ENCODE data around the gene TMEM178B. TPM values are rescaled to one million over a fixed set of nuclear protein-coding genes. Genes with fewer than 3 reads are reported as not detected.

TMEM178B gene
- total RNA-seq, 4 donors from 2014 or later = under 0.01 to 0.94 (median 0.35) TPM

DNA sequence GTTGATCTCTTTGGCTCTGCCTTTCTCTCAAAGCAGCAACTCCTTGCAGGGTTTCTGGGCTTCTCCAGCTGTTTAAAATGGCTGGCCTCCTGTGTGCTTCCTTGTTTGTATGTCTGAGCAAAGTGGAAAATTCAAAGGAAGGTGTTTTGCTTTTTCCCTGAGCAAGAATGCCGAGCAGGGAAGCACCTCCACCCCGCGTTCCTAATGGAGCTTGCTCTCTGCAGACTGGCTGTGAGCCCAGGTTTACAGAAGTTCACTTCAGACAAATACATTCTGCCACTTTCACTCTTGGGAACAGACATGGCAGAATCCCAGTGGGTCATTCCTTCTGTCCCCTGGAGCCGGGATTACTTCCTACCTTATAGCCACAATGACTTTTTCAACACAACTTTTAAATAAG lies 295.6 kb downstream of the TMEM178B start:
- TF ChIP-seq, protein P1, sequence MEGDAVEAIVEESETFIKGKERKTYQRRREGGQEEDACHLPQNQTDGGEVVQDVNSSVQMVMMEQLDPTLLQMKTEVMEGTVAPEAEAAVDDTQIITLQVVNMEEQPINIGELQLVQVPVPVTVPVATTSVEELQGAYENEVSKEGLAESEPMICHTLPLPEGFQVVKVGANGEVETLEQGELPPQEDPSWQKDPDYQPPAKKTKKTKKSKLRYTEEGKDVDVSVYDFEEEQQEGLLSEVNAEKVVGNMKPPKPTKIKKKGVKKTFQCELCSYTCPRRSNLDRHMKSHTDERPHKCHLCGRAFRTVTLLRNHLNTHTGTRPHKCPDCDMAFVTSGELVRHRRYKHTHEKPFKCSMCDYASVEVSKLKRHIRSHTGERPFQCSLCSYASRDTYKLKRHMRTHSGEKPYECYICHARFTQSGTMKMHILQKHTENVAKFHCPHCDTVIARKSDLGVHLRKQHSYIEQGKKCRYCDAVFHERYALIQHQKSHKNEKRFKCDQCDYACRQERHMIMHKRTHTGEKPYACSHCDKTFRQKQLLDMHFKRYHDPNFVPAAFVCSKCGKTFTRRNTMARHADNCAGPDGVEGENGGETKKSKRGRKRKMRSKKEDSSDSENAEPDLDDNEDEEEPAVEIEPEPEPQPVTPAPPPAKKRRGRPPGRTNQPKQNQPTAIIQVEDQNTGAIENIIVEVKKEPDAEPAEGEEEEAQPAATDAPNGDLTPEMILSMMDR (IDR thresholded peaks at IDR 0.05; ENCODE audit: low read depth) = no peak

DNA sequence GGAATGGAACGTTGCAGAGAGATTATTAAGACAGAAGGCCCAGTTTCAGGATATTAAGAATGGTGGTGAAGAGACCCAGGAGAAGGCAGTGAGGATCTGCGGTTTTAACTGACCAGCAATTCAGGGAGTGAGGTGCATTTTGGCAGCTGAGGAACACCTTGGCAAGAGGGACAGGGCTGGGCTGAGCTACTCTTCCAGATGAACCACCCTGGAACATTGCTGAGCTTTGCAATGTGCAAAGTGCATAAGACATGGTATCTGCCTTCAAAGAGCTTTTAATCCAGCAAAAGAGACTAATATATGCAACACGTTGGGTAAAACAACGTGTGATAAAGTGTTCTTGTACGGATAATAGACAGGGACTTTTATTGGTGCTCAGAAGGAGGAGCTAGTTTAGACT lies 296.3 kb downstream of the TMEM178B start:
- TF ChIP-seq, protein P1 (IDR thresholded peaks at IDR 0.05; ENCODE audit: low read depth) = no peak

DNA sequence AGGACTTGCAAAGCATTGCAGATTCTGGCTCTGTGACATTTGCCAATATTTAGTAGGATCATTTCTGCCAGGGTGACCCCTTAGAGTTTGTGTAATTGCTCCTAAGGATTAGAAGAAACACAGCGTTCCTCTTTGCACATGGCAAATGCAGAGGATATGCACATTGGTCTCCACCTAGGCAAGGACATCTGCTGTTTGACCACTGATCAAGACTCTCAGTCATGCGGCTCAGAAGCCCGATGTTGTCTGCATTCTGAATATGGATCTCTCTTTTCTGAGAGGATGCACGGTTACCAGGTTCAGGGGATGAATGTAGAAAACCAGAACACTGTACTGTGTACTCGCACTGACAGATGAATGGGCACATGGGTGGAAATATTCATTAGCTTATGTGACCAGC lies 296.8 kb downstream of the TMEM178B start:
- TF ChIP-seq, protein P1 (IDR thresholded peaks at IDR 0.05; ENCODE audit: low read depth) = no peak

GRCh38 chr7:141374425-141374824 lies 300.6 kb downstream of the TMEM178B start:
- TF ChIP-seq, protein P1 (IDR thresholded peaks at IDR 0.05; ENCODE audit: low read depth) = no peak

GRCh38 chr7:141375442-141375841 lies 301.6 kb downstream of the TMEM178B start:
- TF ChIP-seq, protein P1 (IDR thresholded peaks at IDR 0.05; ENCODE audit: low read depth) = no peak

GRCh38 chr7:141377906-141378305 lies 304.0 kb downstream of the TMEM178B start:
- TF ChIP-seq, protein P1 (IDR thresholded peaks at IDR 0.05; ENCODE audit: low read depth) = no peak

DNA sequence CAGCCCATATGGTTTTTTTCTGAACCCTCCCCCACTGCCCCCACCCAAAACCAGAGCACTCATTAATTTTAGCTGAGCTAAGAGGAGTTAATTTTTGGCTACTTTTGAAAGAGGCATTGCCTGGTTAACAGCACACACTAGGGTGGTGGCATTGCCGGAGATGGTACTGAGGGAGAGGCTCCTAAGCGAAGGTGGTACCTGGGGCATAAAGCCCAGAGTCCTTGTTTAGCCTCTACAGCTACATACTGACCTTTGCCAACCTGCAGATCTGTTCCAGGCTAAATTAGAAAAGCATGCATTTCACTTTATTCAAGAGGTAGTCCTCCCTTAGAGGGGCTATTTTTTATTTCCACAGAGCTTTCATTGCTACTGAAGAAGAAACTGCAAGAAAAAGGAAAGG lies 304.5 kb downstream of the TMEM178B start:
- TF ChIP-seq, protein P1 (IDR thresholded peaks at IDR 0.05; ENCODE audit: low read depth) = no peak

All from subcutaneous adipose tissue (tissue), 4 donors.